ENCODE measurements around the gene GFY.

- TF ChIP-seq CTCF (IDR thresholded peaks at IDR 0.05; ENCODE audit: poor library complexity, severe bottlenecking) = no peak
- TF ChIP-seq POLR2AphosphoS5 (IDR thresholded peaks at IDR 0.05) = no peak
- TF ChIP-seq EZH2 (IDR thresholded peaks at IDR 0.05; ENCODE audit: borderline replicate concordance, insufficient read depth, low read length, poor library complexity, severe bottlenecking) = no peak
- no peak for TF ChIP-seq EP300 (conservative IDR thresholded peaks at IDR 0.05; ENCODE audit: poor library complexity, severe bottlenecking)
- no peak for TF ChIP-seq SMC3 (conservative IDR thresholded peaks at IDR 0.05; ENCODE audit: poor library complexity)
- no peak for TF ChIP-seq MXI1 (conservative IDR thresholded peaks at IDR 0.05; ENCODE audit: poor library complexity, severe bottlenecking)
- no peak for TF ChIP-seq TAF1 (IDR thresholded peaks at IDR 0.05; ENCODE audit: low read depth)
- TF ChIP-seq RAD21 (conservative IDR thresholded peaks at IDR 0.05) = no peak
- no peak for TF ChIP-seq REST (IDR thresholded peaks at IDR 0.05; ENCODE audit: borderline replicate concordance)
These were observed 17.2 kb downstream of the GFY start for GRCh38 chr19:49442354-49442753.
